ENCODE measurements around the gene PTPN2.
"Not testable (repeated sequence)": the region's sequence is repeated elsewhere in the genome, so short reads cannot be mapped to it uniquely, and the experiment has no call there.

PTPN2 gene

GRCh38 chr18:12766986-12767433 is 117.0 kb downstream of the PTPN2 start:
- no peak overlapping the region for H2AFZ ChIP-seq (ENCODE audit: low read depth, low read length, severe bottlenecking)
- H3K4me3 ChIP-seq (ENCODE audit: insufficient read depth, low read length, poor library complexity, severe bottlenecking), result no peak overlapping the region
- no peak overlapping the region for H3K27ac ChIP-seq (ENCODE audit: low read depth, low read length)
- H3K36me3 ChIP-seq (ENCODE audit: low read length), result no peaks in the 10 kb centered on the region
- H3K9me2 ChIP-seq (replicated peaks; ENCODE audit: insufficient read depth, low read length), result no peaks in the 10 kb centered on the region
- TF ChIP-seq EZH2phosphoT487 (conservative IDR thresholded peaks at IDR 0.05; ENCODE audit: low read length), result no peak
- TF ChIP-seq CTCF (IDR thresholded peaks at IDR 0.05; ENCODE audit: insufficient read depth, low read length, poor library complexity, severe bottlenecking), result no peak
- no peaks in the 10 kb centered on the region for H3K9me3 ChIP-seq (ENCODE audit: insufficient read depth, low read length)
- no peaks in the 10 kb centered on the region for H3K79me2 ChIP-seq (ENCODE audit: insufficient read depth, low read length)
- no peaks in the 10 kb centered on the region for H3F3A ChIP-seq (ENCODE audit: insufficient read depth)
- H3K9ac ChIP-seq (ENCODE audit: low read length), result no peak overlapping the region
- H3K27me3 ChIP-seq (ENCODE audit: low read length), result no peaks in the 10 kb centered on the region
- H3K4me2 ChIP-seq (ENCODE audit: low read depth, low read length, poor library complexity, severe bottlenecking), result no peak overlapping the region
- H4K20me1 ChIP-seq (ENCODE audit: low read depth, low read length), result no peaks in the 10 kb centered on the region

GRCh38 chr18:12765586-12765985 is 118.5 kb downstream of the PTPN2 start:
- Histone ChIP-seq H3K9me3 (ENCODE audit: insufficient read depth, low read length) (no peaks in the 10 kb centered on the region), H3K27ac (ENCODE audit: low read depth, low read length) (no peak overlapping the region), H4K20me1 (ENCODE audit: low read depth, low read length) (no peaks in the 10 kb centered on the region), H3K27me3 (ENCODE audit: low read length) (no peaks in the 10 kb centered on the region), H3K36me3 (ENCODE audit: low read length) (no peaks in the 10 kb centered on the region), H3K9me2 (replicated peaks; ENCODE audit: insufficient read depth, low read length) (no peaks in the 10 kb centered on the region), H3K79me2 (ENCODE audit: insufficient read depth, low read length) (no peaks in the 10 kb centered on the region), H3K4me3 (ENCODE audit: insufficient read depth, low read length, poor library complexity, severe bottlenecking) (no peak overlapping the region), H2AFZ (ENCODE audit: low read depth, low read length, severe bottlenecking) (no peak overlapping the region), H3K9ac (ENCODE audit: low read length) (no peak overlapping the region), H3K4me2 (ENCODE audit: low read depth, low read length, poor library complexity, severe bottlenecking) (no peak overlapping the region), H3F3A (ENCODE audit: insufficient read depth) (no peaks in the 10 kb centered on the region)
- TF ChIP-seq CTCF (IDR thresholded peaks at IDR 0.05; ENCODE audit: insufficient read depth, low read length, poor library complexity, severe bottlenecking) (no peak), EZH2phosphoT487 (conservative IDR thresholded peaks at IDR 0.05; ENCODE audit: low read length) (no peak)

GRCh38 chr18:12765126-12765525 is 118.9 kb downstream of the PTPN2 start:
- no peak overlapping the region for H3K27ac ChIP-seq (ENCODE audit: low read depth, low read length)

GRCh38 chr18:12758566-12758965 is 125.5 kb downstream of the PTPN2 start:
- not testable (repeated sequence) for H3K36me3 ChIP-seq (ENCODE audit: low read length); H3K4me2 ChIP-seq (ENCODE audit: low read depth, low read length, poor library complexity, severe bottlenecking); H3F3A ChIP-seq (ENCODE audit: insufficient read depth); H3K9me3 ChIP-seq (ENCODE audit: insufficient read depth, low read length); H3K79me2 ChIP-seq (ENCODE audit: insufficient read depth, low read length); H3K4me3 ChIP-seq (ENCODE audit: insufficient read depth, low read length, poor library complexity, severe bottlenecking); H3K9ac ChIP-seq (ENCODE audit: low read length); H3K9me2 ChIP-seq (replicated peaks; ENCODE audit: insufficient read depth, low read length); H3K27me3 ChIP-seq (ENCODE audit: low read length); H4K20me1 ChIP-seq (ENCODE audit: low read depth, low read length); H3K27ac ChIP-seq (ENCODE audit: low read depth, low read length); H2AFZ ChIP-seq (ENCODE audit: low read depth, low read length, severe bottlenecking)

More at GRCh38 chr18:12765126-12765525, 118.9 kb downstream of the PTPN2 start:
- Histone ChIP-seq H3K27me3 (ENCODE audit: low read length) (no peaks in the 10 kb centered on the region), H3K4me2 (ENCODE audit: low read depth, low read length, poor library complexity, severe bottlenecking) (no peak overlapping the region), H2AFZ (ENCODE audit: low read depth, low read length, severe bottlenecking) (no peak overlapping the region), H3K9ac (ENCODE audit: low read length) (no peak overlapping the region), H3F3A (ENCODE audit: insufficient read depth) (no peaks in the 10 kb centered on the region), H3K9me2 (replicated peaks; ENCODE audit: insufficient read depth, low read length) (no peaks in the 10 kb centered on the region), H3K9me3 (ENCODE audit: insufficient read depth, low read length) (no peaks in the 10 kb centered on the region), H4K20me1 (ENCODE audit: low read depth, low read length) (no peaks in the 10 kb centered on the region), H3K4me3 (ENCODE audit: insufficient read depth, low read length, poor library complexity, severe bottlenecking) (no peak overlapping the region), H3K36me3 (ENCODE audit: low read length) (no peaks in the 10 kb centered on the region), H3K79me2 (ENCODE audit: insufficient read depth, low read length) (no peaks in the 10 kb centered on the region)
- TF ChIP-seq EZH2phosphoT487 (conservative IDR thresholded peaks at IDR 0.05; ENCODE audit: low read length) (no peak), CTCF (IDR thresholded peaks at IDR 0.05; ENCODE audit: insufficient read depth, low read length, poor library complexity, severe bottlenecking) (no peak)

GRCh38 chr18:12756619-12757239 is 127.3 kb downstream of the PTPN2 start:
- H3K36me3 ChIP-seq (ENCODE audit: low read length); H3K9me2 ChIP-seq (replicated peaks; ENCODE audit: insufficient read depth, low read length); H2AFZ ChIP-seq (ENCODE audit: low read depth, low read length, severe bottlenecking); H3K79me2 ChIP-seq (ENCODE audit: insufficient read depth, low read length); H3K4me3 ChIP-seq (ENCODE audit: insufficient read depth, low read length, poor library complexity, severe bottlenecking); H3F3A ChIP-seq (ENCODE audit: insufficient read depth); H3K27ac ChIP-seq (ENCODE audit: low read depth, low read length); H3K4me2 ChIP-seq (ENCODE audit: low read depth, low read length, poor library complexity, severe bottlenecking); H3K27me3 ChIP-seq (ENCODE audit: low read length); H3K9ac ChIP-seq (ENCODE audit: low read length); H4K20me1 ChIP-seq (ENCODE audit: low read depth, low read length); H3K9me3 ChIP-seq (ENCODE audit: insufficient read depth, low read length): not testable (repeated sequence)

GRCh38 chr18:12755606-12756005 is 128.4 kb downstream of the PTPN2 start:
- not testable (repeated sequence) for H3F3A ChIP-seq (ENCODE audit: insufficient read depth); H3K4me3 ChIP-seq (ENCODE audit: insufficient read depth, low read length, poor library complexity, severe bottlenecking); H3K27ac ChIP-seq (ENCODE audit: low read depth, low read length); H3K9ac ChIP-seq (ENCODE audit: low read length); H3K36me3 ChIP-seq (ENCODE audit: low read length); H2AFZ ChIP-seq (ENCODE audit: low read depth, low read length, severe bottlenecking); H3K4me2 ChIP-seq (ENCODE audit: low read depth, low read length, poor library complexity, severe bottlenecking); H3K79me2 ChIP-seq (ENCODE audit: insufficient read depth, low read length); H4K20me1 ChIP-seq (ENCODE audit: low read depth, low read length); H3K9me3 ChIP-seq (ENCODE audit: insufficient read depth, low read length); H3K27me3 ChIP-seq (ENCODE audit: low read length); H3K9me2 ChIP-seq (replicated peaks; ENCODE audit: insufficient read depth, low read length)

Data from SU-DHL-6 (cell line).